ENCODE data around the gene RAB11FIP2. TPM values are rescaled to one million over a fixed set of nuclear protein-coding genes. Genes with fewer than 3 reads are reported as not detected.

RAB11FIP2 gene, protein sequence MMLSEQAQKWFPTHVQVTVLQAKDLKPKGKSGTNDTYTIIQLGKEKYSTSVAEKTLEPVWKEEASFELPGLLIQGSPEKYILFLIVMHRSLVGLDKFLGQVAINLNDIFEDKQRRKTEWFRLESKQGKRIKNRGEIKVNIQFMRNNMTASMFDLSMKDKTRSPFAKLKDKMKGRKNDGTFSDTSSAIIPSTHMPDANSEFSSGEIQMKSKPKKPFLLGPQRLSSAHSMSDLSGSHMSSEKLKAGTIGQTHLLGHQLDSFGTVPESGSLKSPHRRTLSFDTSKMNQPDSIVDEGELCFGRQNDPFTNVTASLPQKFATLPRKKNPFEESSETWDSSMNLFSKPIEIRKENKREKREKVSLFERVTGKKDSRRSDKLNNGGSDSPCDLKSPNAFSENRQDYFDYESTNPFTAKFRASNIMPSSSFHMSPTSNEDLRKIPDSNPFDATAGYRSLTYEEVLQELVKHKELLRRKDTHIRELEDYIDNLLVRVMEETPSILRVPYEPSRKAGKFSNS
- total RNA-seq, result 14.0 and 17.8 TPM in 2 replicates

DNA sequence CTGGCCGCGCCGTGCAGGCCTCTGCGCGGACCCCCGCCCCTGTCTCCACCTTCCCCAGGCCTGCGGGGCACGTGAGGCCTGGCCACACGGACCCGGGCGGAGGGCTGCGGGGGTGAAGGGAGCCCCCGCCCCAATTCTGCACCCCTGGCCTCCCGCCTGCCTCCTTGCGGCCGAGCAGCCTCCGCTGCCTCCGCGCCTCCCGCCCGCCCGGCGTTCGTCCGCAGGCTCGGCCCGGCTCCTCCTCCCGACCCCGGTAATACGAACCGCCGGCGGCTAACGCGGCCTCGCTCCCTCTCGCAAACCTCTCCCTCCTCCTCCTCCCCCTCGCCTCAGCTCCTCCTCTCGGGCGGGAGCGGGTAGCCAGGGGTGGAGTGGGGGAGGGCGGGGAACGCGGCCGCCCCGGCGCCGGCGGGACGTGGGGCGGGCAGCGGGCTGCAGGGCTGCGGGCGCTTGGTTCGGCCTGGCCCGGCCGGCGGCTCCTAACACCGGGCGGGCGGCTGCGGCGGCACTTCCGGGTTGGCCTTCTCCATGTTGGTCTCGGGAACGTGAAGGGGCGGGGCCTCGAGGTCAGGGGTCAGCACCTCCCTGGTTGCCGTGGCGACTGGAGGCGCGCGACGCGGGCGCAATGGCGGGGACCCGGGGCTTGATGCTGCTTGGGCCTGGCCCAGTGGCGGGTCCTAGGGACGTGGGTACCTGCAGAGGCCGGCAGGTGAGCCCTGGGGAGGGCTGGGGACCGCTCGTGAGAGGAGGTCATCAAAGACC, at the start of gene RAB11FIP2:
RAB11FIP2 (minus strand) TSS at position 547 of the 762 bp plus-strand sequence. CDS start 778 bp downstream, outside the sequence.

